ENCODE results near the gene KLRG1. TPM values are rescaled to one million over a fixed set of nuclear protein-coding genes. Genes with fewer than 3 reads are reported as not detected.

KLRG1 gene
- total and polyA plus RNA-seq, 2 of the 8 experiments (the other 6 are each of a cell fraction or from before 2014, with no cell fraction given): 7.9 to 12.8 TPM

- Histone ChIP-seq H3K36me3 (ENCODE audit: control insufficient read depth in 2 of 4, insufficient read depth in 4 of 4, low read length in 3 of 4) (no peaks in the 10 kb centered on the region; a peak in 1 of 8 replicates), H3K4me1 (replicated peaks in 1 of 4; ENCODE audit: control insufficient read depth in 3 of 4, insufficient read depth in 4 of 4, low read length in 3 of 4) (peaks cover 0 to 1% (median 0%) of the 10 kb centered on the region in 4 experiments; a peak in 2 of 7 replicates), H3K56ac (replicated peaks; ENCODE audit: insufficient read length, low read depth, low read length) (peak overlapping the region; percentile 13), H3K9me3 (ENCODE audit: insufficient read depth in 2 of 2, low read depth in 1 of 2, low read length in 1 of 2) (no peaks in the 10 kb centered on the region), H2AK5ac (ENCODE audit: low read depth, low read length) (no peak overlapping the region), H3K27me3 (replicated peaks in 1 of 4; ENCODE audit: control insufficient read depth in 3 of 4, extremely low read depth in 1 of 4, insufficient read depth in 3 of 4, low read length in 3 of 4) (no peaks in the 10 kb centered on the region), H2BK12ac (ENCODE audit: low read depth, low read length) (no peak overlapping the region), H3K4ac (replicated peaks; ENCODE audit: insufficient read length, low read depth, low read length) (no peak overlapping the region), H3K23me2 (ENCODE audit: low read depth, low read length) (no peaks in the 10 kb centered on the region), H2BK20ac (ENCODE audit: low read length) (no peak overlapping the region), H3K4me2 (ENCODE audit: insufficient read depth in 1 of 2, low read depth in 2 of 2, low read length in 2 of 2) (no peak overlapping the region), H3K79me1 (ENCODE audit: low read depth, low read length) (0 out of 2 replicates have a peak, but pooled peaks cover 6% of the 10 kb centered on the region), H3K9ac (replicated peaks in 1 of 4; ENCODE audit: extremely low read depth in 1 of 4, low read depth in 3 of 4, low read length in 3 of 4) (no peak overlapping the region), H2BK5ac (ENCODE audit: low read depth, low read length) (no peak overlapping the region), H3K14ac (ENCODE audit: insufficient read length) (no peak overlapping the region), H3K27ac (ENCODE audit: low read depth, low read length) (no peak overlapping the region), H3K23ac (ENCODE audit: insufficient read length) (no peak overlapping the region), H4K5ac (ENCODE audit: insufficient read length, low read depth, low read length) (no peak overlapping the region), H3K79me2 (ENCODE audit: control insufficient read depth in 1 of 2, insufficient read depth in 2 of 2, low read length in 2 of 2) (peaks cover 5 to 36% of the 10 kb centered on the region in 2 experiments), H3K18ac (ENCODE audit: extremely low read depth, low read length) (no peak overlapping the region), H4K91ac (replicated peaks; ENCODE audit: insufficient read length, low read length) (no peak overlapping the region), H2AFZ (ENCODE audit: low read length) (no peak overlapping the region), H2BK120ac (replicated peaks; ENCODE audit: low read depth, low read length) (no peak overlapping the region), H3K4me3 (ENCODE audit: extremely low read depth in 1 of 4, insufficient read depth in 2 of 4, low read depth in 3 of 4, low read length in 4 of 4) (no peak overlapping the region), H4K8ac (ENCODE audit: extremely low read depth, insufficient read depth, low read length) (no peak overlapping the region), H2BK15ac (ENCODE audit: low read length) (no peak overlapping the region), H4K20me1 (replicated peaks in 1 of 2; ENCODE audit: control insufficient read depth in 1 of 2, insufficient read depth in 2 of 2, low read length in 2 of 2) (peaks cover 2 to 3% of the 10 kb centered on the region in 2 experiments)
- FAIRE-seq (no peak), DNase-seq (ENCODE audit: low read depth in 1 of 2, low spot score in 2 of 2) (no peak)
- no peak for TF ChIP-seq EP300 (IDR thresholded peaks at IDR 0.05; ENCODE audit: borderline replicate concordance in 1 of 2, low read depth in 2 of 2, low read length in 2 of 2)
- no peak for TF ChIP-seq MAX (IDR thresholded peaks at IDR 0.05)
- TF ChIP-seq, protein P1, sequence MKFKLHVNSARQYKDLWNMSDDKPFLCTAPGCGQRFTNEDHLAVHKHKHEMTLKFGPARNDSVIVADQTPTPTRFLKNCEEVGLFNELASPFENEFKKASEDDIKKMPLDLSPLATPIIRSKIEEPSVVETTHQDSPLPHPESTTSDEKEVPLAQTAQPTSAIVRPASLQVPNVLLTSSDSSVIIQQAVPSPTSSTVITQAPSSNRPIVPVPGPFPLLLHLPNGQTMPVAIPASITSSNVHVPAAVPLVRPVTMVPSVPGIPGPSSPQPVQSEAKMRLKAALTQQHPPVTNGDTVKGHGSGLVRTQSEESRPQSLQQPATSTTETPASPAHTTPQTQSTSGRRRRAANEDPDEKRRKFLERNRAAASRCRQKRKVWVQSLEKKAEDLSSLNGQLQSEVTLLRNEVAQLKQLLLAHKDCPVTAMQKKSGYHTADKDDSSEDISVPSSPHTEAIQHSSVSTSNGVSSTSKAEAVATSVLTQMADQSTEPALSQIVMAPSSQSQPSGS (IDR thresholded peaks at IDR 0.05; ENCODE audit: low read length): no peak
- TF ChIP-seq KDM4A (IDR thresholded peaks at IDR 0.05; ENCODE audit: low read depth, low read length, severe bottlenecking): no peak
- TF ChIP-seq ATF3 (IDR thresholded peaks at IDR 0.05; ENCODE audit: insufficient read depth, low read depth, low read length): no peak
- TF ChIP-seq CBX8 (IDR thresholded peaks at IDR 0.05; ENCODE audit: borderline replicate concordance, low read depth, low read length): no peak
- no peak for TF ChIP-seq TCF12 (IDR thresholded peaks at IDR 0.05; ENCODE audit: low read depth, low read length)
- TF ChIP-seq BRCA1 (IDR thresholded peaks at IDR 0.05; ENCODE audit: low read depth, low read length): no peak
- no peak for TF ChIP-seq SP2 (IDR thresholded peaks at IDR 0.05; ENCODE audit: low read length)
- TF ChIP-seq EZH2 (IDR thresholded peaks at IDR 0.05; ENCODE audit: low read depth, low read length, severe bottlenecking): no peak
- WGBS, 2 experiments (ENCODE audit: extremely low coverage in 1 of 2, insufficient coverage in 1 of 2, insufficient read length in 1 of 2, insufficient replicate concordance in 2 of 2, low coverage in 1 of 2, low lambda C conversion rate in 2 of 2, missing lambda C conversion rate in 1 of 2): 94% methylated on average over 1 of the region's 1 CpG; no CpG with 5 or more reads in 1 of the 2 experiments
- CTCF ChIA-PET (ENCODE audit: partially characterized antibody): interaction anchor here (0.6 to 12.2 kb wide), 7 partner anchors 70 to 1603 kb away, joined by 3 to 119 read pairs (median 4); no protein-coding TSS in a partner anchor
- POLR2A ChIA-PET (ENCODE audit: partially characterized antibody): interaction anchor here (1.4 to 11.5 kb wide), 3 partner anchors 10 to 113 kb away, joined by 4 to 311 read pairs (median 12); partner anchors contain the start of gene PHC1
Observed at GRCh38 chr12:8951744-8952143, 37.6 kb upstream of the KLRG1 start.

All from H1 (cell line).